Stimulated activated naive CD8-positive, alpha-beta T cell treated with anti-CD3 and anti-CD28 coated beads, Interleukin-15, amount 100 ng/mL, for 72 hours (primary cell): ENCODE data around the gene CLDND1.
"Not testable (repeated sequence)": the region's sequence is repeated elsewhere in the genome, so short reads cannot be mapped to it uniquely, and the experiment has no call there.

Source experiments
- ATAC-seq: fragments of 150-1000 bp; cut with Tn5 transposase; 2 replicates; pipeline ENCODE4 v1.10.0; 2021; ENCODE audit warnings: mild to moderate bottlenecking, moderate library complexity
- DNase-seq, 2 donors: peaks; one replicate each; pipeline ENCODE4 v3.0.0; 2021 to 2022
- H3K27ac Mint-ChIP-seq, 2 donors: one replicate each; pipeline ENCODE4 v1.8.0; 2022; ENCODE audit warnings: mild to moderate bottlenecking in 2 of 2, mixed read lengths in 2 of 2, moderate library complexity in 2 of 2
- H3K27me3 Mint-ChIP-seq: one replicate; pipeline ENCODE4 v1.8.0; 2022; ENCODE audit warnings: mixed read lengths
- H3K4me1 Mint-ChIP-seq: one replicate; pipeline ENCODE4 v1.8.0; 2022; ENCODE audit warnings: mild to moderate bottlenecking, mixed read lengths
- H3K4me3 Mint-ChIP-seq, 2 donors: one replicate each; pipeline ENCODE4 v1.8.0; 2022; ENCODE audit warnings: mild to moderate bottlenecking in 2 of 2, mixed read lengths in 2 of 2, moderate library complexity in 1 of 2
- H3K9me3 Mint-ChIP-seq, 2 donors: one replicate each; pipeline ENCODE4 v1.8.0; 2022; ENCODE audit warnings: mixed read lengths in 2 of 2

The CLDND1 gene

GRCh38 chr3:98522544-98523281 is at the start of gene CLDND1:
Gene CLDND1 (minus strand): TSS chr3:98522902. CDS start chr3:98521424, 1,478 bp downstream.
- Mint-ChIP-seq H3K4me3 (peak within 1 kb of the TSS; percentile 82 to 92), H3K27ac (peak within 1 kb of the TSS; percentile 94 to 99), H3K27me3 (no peaks in the 10 kb centered on the region), H3K9me3 (no peaks in the 10 kb centered on the region), H3K4me1 (peaks cover 66% of the 10 kb centered on the region)
- ATAC-seq (peak; percentile 98), DNase-seq (peak; percentile 93 to 94)

- DNase-seq (no peak), ATAC-seq (no peak)
- H3K4me1 Mint-ChIP-seq, result peaks cover 76% of the 10 kb centered on the region
- H3K4me3 Mint-ChIP-seq, result peak overlapping the region; percentile 23 to 29
- H3K27me3 Mint-ChIP-seq, result no peaks in the 10 kb centered on the region
- H3K27ac Mint-ChIP-seq, result peak overlapping the region in 1 of 2 donors; percentile 20
- H3K9me3 Mint-ChIP-seq, result no peaks in the 10 kb centered on the region
Measured at GRCh38 chr3:98568402-98568801, 45.7 kb upstream of the CLDND1 start.

- H3K4me3 Mint-ChIP-seq, result no peak overlapping the region
- peak; percentile 55 for ATAC-seq
- no peaks in the 10 kb centered on the region for H3K9me3 Mint-ChIP-seq
- H3K4me1 Mint-ChIP-seq, result peaks cover 76% of the 10 kb centered on the region
- H3K27ac Mint-ChIP-seq, result no peak overlapping the region
- peak in 1 of 2 donors; percentile 37 for DNase-seq
- H3K27me3 Mint-ChIP-seq, result no peaks in the 10 kb centered on the region
Measured at GRCh38 chr3:98567666-98568270, 45.1 kb upstream of the CLDND1 start.

- no peaks in the 10 kb centered on the region for H3K27me3 Mint-ChIP-seq
- DNase-seq (no peak), ATAC-seq (no peak)
- H3K9me3 Mint-ChIP-seq, result no peaks in the 10 kb centered on the region
- H3K27ac Mint-ChIP-seq, result peak overlapping the region; percentile 71 to 99
- H3K4me3 Mint-ChIP-seq, result peak overlapping the region; percentile 17 to 84
- H3K4me1 Mint-ChIP-seq, result peaks cover 79% of the 10 kb centered on the region
Measured at GRCh38 chr3:98565843-98566242, 43.1 kb upstream of the CLDND1 start.

- DNase-seq, result no peak
- Mint-ChIP-seq H3K4me1 (peaks cover 84% of the 10 kb centered on the region), H3K27ac (peak overlapping the region; percentile 49 to 99), H3K27me3 (no peaks in the 10 kb centered on the region), H3K9me3 (no peaks in the 10 kb centered on the region), H3K4me3 (peak overlapping the region; percentile 17 to 84)
- peak; percentile 52 for ATAC-seq
Measured at GRCh38 chr3:98565237-98565643, 42.5 kb upstream of the CLDND1 start.

GRCh38 chr3:98564282-98565005 is 41.7 kb upstream of the CLDND1 start:
- peak overlapping the region; percentile 98 to 99 for H3K27ac Mint-ChIP-seq
- DNase-seq (peak; percentile 38 to 52), ATAC-seq (peak; percentile 74)
- peaks cover 82% of the 10 kb centered on the region for H3K4me1 Mint-ChIP-seq
- H3K9me3 Mint-ChIP-seq, result no peaks in the 10 kb centered on the region
- no peaks in the 10 kb centered on the region for H3K27me3 Mint-ChIP-seq
- H3K4me3 Mint-ChIP-seq, result peak overlapping the region; percentile 72 to 84

- Mint-ChIP-seq H3K27ac (peak overlapping the region; percentile 98 to 99), H3K9me3 (no peaks in the 10 kb centered on the region), H3K27me3 (no peaks in the 10 kb centered on the region), H3K4me1 (peaks cover 82% of the 10 kb centered on the region), H3K4me3 (peak overlapping the region; percentile 72 to 84)
- peak; percentile 65 for ATAC-seq
- DNase-seq, result peak in 1 of 2 donors; percentile 39
Measured at GRCh38 chr3:98563661-98564281, 41.1 kb upstream of the CLDND1 start.

- H3K27ac Mint-ChIP-seq, result peak overlapping the region; percentile 19 to 57
- H3K4me1 Mint-ChIP-seq, result peaks cover 88% of the 10 kb centered on the region
- ATAC-seq (no peak), DNase-seq (no peak)
- no peaks in the 10 kb centered on the region for H3K27me3 Mint-ChIP-seq
- H3K4me3 Mint-ChIP-seq, result peak overlapping the region in 1 of 2 donors; percentile 5
- no peaks in the 10 kb centered on the region for H3K9me3 Mint-ChIP-seq
Measured at GRCh38 chr3:98561727-98562521, 39.2 kb upstream of the CLDND1 start.

- DNase-seq, result no peak
- Mint-ChIP-seq H3K4me3 (peak overlapping the region; percentile 51 to 55), H3K9me3 (no peaks in the 10 kb centered on the region), H3K27me3 (no peaks in the 10 kb centered on the region), H3K27ac (peak overlapping the region; percentile 70 to 86), H3K4me1 (peaks cover 88% of the 10 kb centered on the region)
- ATAC-seq, result no peak
Measured at GRCh38 chr3:98560911-98561310, 38.2 kb upstream of the CLDND1 start.

GRCh38 chr3:98559769-98560168 is 37.1 kb upstream of the CLDND1 start:
- H3K27ac Mint-ChIP-seq, ATAC-seq, DNase-seq, H3K9me3 Mint-ChIP-seq, H3K27me3 Mint-ChIP-seq, H3K4me3 Mint-ChIP-seq: not testable (repeated sequence)
- peaks cover 88% of the 10 kb centered on the region for H3K4me1 Mint-ChIP-seq

- Mint-ChIP-seq H3K4me1 (peaks cover 86% of the 10 kb centered on the region), H3K27ac (peak overlapping the region; percentile 81 to 100), H3K9me3 (no peaks in the 10 kb centered on the region), H3K4me3 (peak overlapping the region; percentile 17 to 63), H3K27me3 (no peaks in the 10 kb centered on the region)
- ATAC-seq, result no peak
- DNase-seq, result no peak
Measured at GRCh38 chr3:98558100-98558827, 35.6 kb upstream of the CLDND1 start.

- Mint-ChIP-seq H3K27me3 (no peaks in the 10 kb centered on the region), H3K9me3 (no peaks in the 10 kb centered on the region), H3K4me3 (peak overlapping the region; percentile 76 to 88), H3K27ac (peak overlapping the region; percentile 100), H3K4me1 (peaks cover 88% of the 10 kb centered on the region)
- ATAC-seq (peak; percentile 74), DNase-seq (peak; percentile 56 to 68)
Measured at GRCh38 chr3:98557324-98558010, 34.8 kb upstream of the CLDND1 start.

- peak overlapping the region; percentile 76 to 88 for H3K4me3 Mint-ChIP-seq
- H3K9me3 Mint-ChIP-seq, result no peaks in the 10 kb centered on the region
- H3K27ac Mint-ChIP-seq, result peak overlapping the region; percentile 100
- H3K27me3 Mint-ChIP-seq, result no peaks in the 10 kb centered on the region
- peak; percentile 82 to 88 for DNase-seq
- peak; percentile 93 for ATAC-seq
- H3K4me1 Mint-ChIP-seq, result peaks cover 91% of the 10 kb centered on the region
Measured at GRCh38 chr3:98556164-98557130, 33.7 kb upstream of the CLDND1 start.
